HepG2 (cell line): ENCODE measurements around the gene VPS52. TPM values are rescaled to one million over a fixed set of nuclear protein-coding genes. Genes with fewer than 3 reads are reported as not detected.
A peak's percentile ranks its signal among the peaks of the same experiment; 100 is the strongest.

Source experiments
- ARNT2 ChIP-seq: sonication (generic); formaldehyde crosslinking; IDR thresholded peaks from 2 replicates; pipeline ENCODE4 v1.8.0; 2022; ENCODE audit warnings: mild to moderate bottlenecking, low read depth, missing genetic modification reagents, moderate library complexity
- BRCA1 ChIP-seq: sonication (generic); formaldehyde crosslinking; IDR thresholded peaks from 2 replicates; pipeline ENCODE4 v1.4.0; 2020; ENCODE audit warnings: missing genetic modification reagents
- FIP1L1 ChIP-seq: fragments of 200-400 bp; formaldehyde crosslinking; IDR thresholded peaks from 2 replicates; pipeline ENCODE4 v1.6.1; 2018; ENCODE audit warnings: low read depth, mild to moderate bottlenecking, low read length, moderate library complexity, borderline replicate concordance; ENCODE audit not compliant: insufficient read depth
- HNRNPUL1 ChIP-seq: fragments of 200-400 bp; formaldehyde crosslinking; IDR thresholded peaks from 2 replicates; pipeline ENCODE4 v1.6.1; 2017; ENCODE audit warnings: low read depth, mild to moderate bottlenecking, low read length, moderate library complexity
- MBD4 ChIP-seq: IDR thresholded peaks from 2 replicates; pipeline ENCODE4 v1.6.1; 2012; ENCODE audit warnings: low read length, inconsistent platforms, borderline replicate concordance
- NFIB ChIP-seq: sonication (generic); formaldehyde crosslinking; IDR thresholded peaks from 2 replicates; pipeline ENCODE4 v1.9.0; 2021; ENCODE audit warnings: missing genetic modification reagents, mild to moderate bottlenecking, borderline replicate concordance
- NPAS2 ChIP-seq: sonication (generic); formaldehyde crosslinking; IDR thresholded peaks from 2 replicates; pipeline ENCODE4 v1.8.0; 2022; ENCODE audit warnings: mild to moderate bottlenecking, missing genetic modification reagents, borderline replicate concordance
- RNF2 ChIP-seq: fragments of 450-650 bp; conservative IDR thresholded peaks from 2 replicates; pipeline ENCODE4 v1.6.1; 2016; ENCODE audit warnings: low read depth
- STAT5B ChIP-seq: sonication (generic); formaldehyde crosslinking; IDR thresholded peaks from 2 replicates; pipeline ENCODE4 v1.4.0; 2020; ENCODE audit warnings: missing genetic modification reagents
- SYNCRIP ChIP-seq: fragments of 200-400 bp; formaldehyde crosslinking; IDR thresholded peaks from 2 replicates; pipeline ENCODE4 v1.6.1; 2018; ENCODE audit warnings: mild to moderate bottlenecking, low read depth, low read length; ENCODE audit not compliant: insufficient read depth
- TEAD3 ChIP-seq: optimal IDR thresholded peaks from 2 replicates; pipeline ENCODE3; 2016; ENCODE audit warnings: borderline replicate concordance
- ZFP62 ChIP-seq: sonication (generic); formaldehyde crosslinking; IDR thresholded peaks from 2 replicates; pipeline ENCODE4 v1.4.0; 2020; ENCODE audit warnings: missing genetic modification reagents
- ZNF20 ChIP-seq: sonication (generic); formaldehyde crosslinking; IDR thresholded peaks from 2 replicates; pipeline ENCODE4 v1.4.0; 2020; ENCODE audit warnings: mild to moderate bottlenecking, moderate library complexity, missing genetic modification reagents
- ZNF329 ChIP-seq: sonication (generic); formaldehyde crosslinking; IDR thresholded peaks from 2 replicates; pipeline ENCODE4 v1.9.0; 2021; ENCODE audit warnings: low read depth, mild to moderate bottlenecking, missing genetic modification reagents
- ZNF615 ChIP-seq: sonication (generic); formaldehyde crosslinking; IDR thresholded peaks from 2 replicates; pipeline ENCODE4 v1.5.0; 2020; ENCODE audit warnings: mild to moderate bottlenecking, missing genetic modification reagents, borderline replicate concordance
- ZNF83 ChIP-seq: sonication (generic); formaldehyde crosslinking; IDR thresholded peaks from 2 replicates; pipeline ENCODE4 v1.4.0; 2020; ENCODE audit warnings: missing genetic modification reagents, mild to moderate bottlenecking, borderline replicate concordance
- polyA plus RNA-seq, 8 experiments: library from polyadenylated mRNA; depleted of rRNA in 3 of 8; stranded (reverse) in 7 of 8; unstranded in 1 of 8; fragments of >200 nt; fragmentation: Illumina TruSeq in 4 of 8; extraction: Trizol in 4 of 8; gene quantifications; 2 replicates each; pipeline versions ENCODE4 v1.2.1 to v1.2.3, GENCODE V29; 2011 to 2016; ENCODE audit warnings: low read depth in 4 of 8, missing spikeins in 1 of 8, mixed read lengths in 1 of 8; ENCODE audit not compliant: insufficient read depth in 1 of 8
- total RNA-seq, 5 experiments: library from RNA; depleted of rRNA; stranded (reverse); fragments of >200 nt; fragmentation: Illumina TruSeq; extraction: Trizol; gene quantifications; 2 replicates each; pipeline ENCODE4 v1.2.3, GENCODE V29; 2016; ENCODE audit warnings: low read depth in 1 of 5
- TF ChIP-seq, protein P1 (sequence below): sonication (generic); formaldehyde crosslinking; IDR thresholded peaks from 2 replicates; pipeline ENCODE4 v1.4.0; 2020; ENCODE audit warnings: missing genetic modification reagents
- TF ChIP-seq, protein P2 (sequence below): sonication (generic); formaldehyde crosslinking; conservative IDR thresholded peaks from 2 replicates; pipeline ENCODE4 v1.4.0; 2020; ENCODE audit warnings: missing genetic modification reagents
- TF ChIP-seq, protein P3 (sequence below): IDR thresholded peaks from 2 replicates; pipeline ENCODE4 v1.6.1; 2012; ENCODE audit warnings: low read depth, low read length, improper control_type of control experiment

Gene VPS52
- total and polyA plus RNA-seq, 2 of the 13 experiments (the other 11 are each of a cell fraction or from before 2014, with no cell fraction given) = 48.9 to 85.5 TPM

DNA sequence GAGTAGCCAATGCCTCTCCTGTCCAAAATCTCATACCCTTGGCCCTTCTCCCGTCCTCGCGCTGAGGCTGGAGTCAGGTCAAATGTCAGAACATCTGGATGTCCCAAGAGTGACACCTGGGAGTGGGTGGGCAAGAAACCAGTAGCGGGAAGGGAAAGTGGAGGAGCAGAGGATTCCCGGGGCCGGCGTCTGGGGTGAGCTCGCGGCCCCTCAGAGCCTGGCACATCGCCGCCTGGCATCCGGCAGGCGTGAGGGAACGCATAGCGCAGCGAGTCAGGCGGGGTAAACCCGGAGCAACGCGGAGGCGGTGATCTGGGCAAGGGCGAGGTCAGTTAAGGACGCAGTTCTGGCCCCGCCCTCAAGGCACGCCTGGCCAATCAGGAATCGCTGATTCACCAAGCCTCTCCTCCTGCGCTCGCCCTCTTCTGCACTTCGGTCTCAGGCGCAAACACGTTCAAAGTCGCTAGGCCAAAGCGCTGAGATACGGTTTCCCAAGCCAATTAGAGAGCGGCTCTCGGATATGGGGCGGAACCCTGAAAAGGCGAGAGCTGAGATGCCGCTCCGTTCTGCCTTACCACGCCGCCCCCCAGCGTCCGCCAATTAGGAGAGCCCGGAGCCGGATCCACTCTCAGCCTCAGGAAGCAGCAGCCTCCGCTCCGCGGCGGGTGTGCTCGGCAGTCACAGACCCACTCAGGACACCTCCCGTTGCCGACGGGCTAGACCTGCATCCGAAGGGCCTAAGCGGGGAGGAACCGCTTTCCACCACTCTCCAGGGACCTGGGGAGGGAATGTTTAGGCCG lies 22.5 kb downstream of the VPS52 start (continued):
- TF ChIP-seq, protein P1, sequence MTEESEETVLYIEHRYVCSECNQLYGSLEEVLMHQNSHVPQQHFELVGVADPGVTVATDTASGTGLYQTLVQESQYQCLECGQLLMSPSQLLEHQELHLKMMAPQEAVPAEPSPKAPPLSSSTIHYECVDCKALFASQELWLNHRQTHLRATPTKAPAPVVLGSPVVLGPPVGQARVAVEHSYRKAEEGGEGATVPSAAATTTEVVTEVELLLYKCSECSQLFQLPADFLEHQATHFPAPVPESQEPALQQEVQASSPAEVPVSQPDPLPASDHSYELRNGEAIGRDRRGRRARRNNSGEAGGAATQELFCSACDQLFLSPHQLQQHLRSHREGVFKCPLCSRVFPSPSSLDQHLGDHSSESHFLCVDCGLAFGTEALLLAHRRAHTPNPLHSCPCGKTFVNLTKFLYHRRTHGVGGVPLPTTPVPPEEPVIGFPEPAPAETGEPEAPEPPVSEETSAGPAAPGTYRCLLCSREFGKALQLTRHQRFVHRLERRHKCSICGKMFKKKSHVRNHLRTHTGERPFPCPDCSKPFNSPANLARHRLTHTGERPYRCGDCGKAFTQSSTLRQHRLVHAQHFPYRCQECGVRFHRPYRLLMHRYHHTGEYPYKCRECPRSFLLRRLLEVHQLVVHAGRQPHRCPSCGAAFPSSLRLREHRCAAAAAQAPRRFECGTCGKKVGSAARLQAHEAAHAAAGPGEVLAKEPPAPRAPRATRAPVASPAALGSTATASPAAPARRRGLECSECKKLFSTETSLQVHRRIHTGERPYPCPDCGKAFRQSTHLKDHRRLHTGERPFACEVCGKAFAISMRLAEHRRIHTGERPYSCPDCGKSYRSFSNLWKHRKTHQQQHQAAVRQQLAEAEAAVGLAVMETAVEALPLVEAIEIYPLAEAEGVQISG (CRISPR knock-in tag) = peak; percentile 78
- TF ChIP-seq HNRNPUL1 (no peak), FIP1L1 (no peak), RNF2 (0 out of 2 replicates have a peak, but pooled peaks have one; percentile 45), TEAD3 (peak; percentile 42), ZNF329 (CRISPR knock-in tag) (peak; percentile 69; the same call in 1 of the 2 replicates), NPAS2 (CRISPR knock-in tag) (no peak), ARNT2 (CRISPR knock-in tag) (peak; percentile 84; the same call in 1 of the 2 replicates), ZFP62 (CRISPR knock-in tag) (no peak), ZNF20 (CRISPR knock-in tag) (no peak), MBD4 (no peak), STAT5B (CRISPR knock-in tag) (no peak), BRCA1 (CRISPR knock-in tag) (no peak), NFIB (CRISPR knock-in tag) (no peak), ZNF615 (CRISPR knock-in tag) (no peak), ZNF83 (CRISPR knock-in tag) (no peak; the same call in 1 of the 2 replicates), SYNCRIP (no peak)
- TF ChIP-seq, protein P2, sequence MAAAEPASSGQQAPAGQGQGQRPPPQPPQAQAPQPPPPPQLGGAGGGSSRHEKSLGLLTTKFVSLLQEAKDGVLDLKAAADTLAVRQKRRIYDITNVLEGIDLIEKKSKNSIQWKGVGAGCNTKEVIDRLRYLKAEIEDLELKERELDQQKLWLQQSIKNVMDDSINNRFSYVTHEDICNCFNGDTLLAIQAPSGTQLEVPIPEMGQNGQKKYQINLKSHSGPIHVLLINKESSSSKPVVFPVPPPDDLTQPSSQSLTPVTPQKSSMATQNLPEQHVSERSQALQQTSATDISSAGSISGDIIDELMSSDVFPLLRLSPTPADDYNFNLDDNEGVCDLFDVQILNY (CRISPR knock-in tag) = no peak; the same call in 1 of the 2 replicates
- TF ChIP-seq, protein P3, sequence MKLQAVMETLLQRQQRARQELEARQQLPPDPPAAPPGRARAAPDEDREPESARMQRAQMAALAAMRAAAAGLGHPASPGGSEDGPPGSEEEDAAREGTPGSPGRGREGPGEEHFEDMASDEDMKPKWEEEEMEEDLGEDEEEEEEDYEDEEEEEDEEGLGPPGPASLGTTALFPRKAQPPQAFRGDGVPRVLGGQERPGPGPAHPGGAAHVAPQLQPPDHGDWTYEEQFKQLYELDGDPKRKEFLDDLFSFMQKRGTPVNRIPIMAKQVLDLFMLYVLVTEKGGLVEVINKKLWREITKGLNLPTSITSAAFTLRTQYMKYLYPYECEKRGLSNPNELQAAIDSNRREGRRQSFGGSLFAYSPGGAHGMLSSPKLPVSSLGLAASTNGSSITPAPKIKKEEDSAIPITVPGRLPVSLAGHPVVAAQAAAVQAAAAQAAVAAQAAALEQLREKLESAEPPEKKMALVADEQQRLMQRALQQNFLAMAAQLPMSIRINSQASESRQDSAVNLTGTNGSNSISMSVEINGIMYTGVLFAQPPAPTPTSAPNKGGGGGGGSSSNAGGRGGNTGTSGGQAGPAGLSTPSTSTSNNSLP = no peak
